Progenitor cell of endocrine pancreas (in vitro differentiated cells): ENCODE measurements around the gene EPHA4. TPM values are rescaled to one million over a fixed set of nuclear protein-coding genes. Genes with fewer than 3 reads are reported as not detected.

Experiments used
- DNase-seq: peaks from one replicate; pipeline ENCODE4 v3.0.0; 2021; ENCODE audit warnings: low spot score; ENCODE audit not compliant: unreplicated experiment
- H3K27ac Mint-ChIP-seq: 2 replicates; pipeline ENCODE4 v1.8.0; 2021; ENCODE audit warnings: mild to moderate bottlenecking, moderate library complexity, mixed read lengths
- H3K27me3 Mint-ChIP-seq: 2 replicates; pipeline ENCODE4 v1.8.0; 2021; ENCODE audit warnings: mixed read lengths
- H3K36me3 Mint-ChIP-seq: 2 replicates; pipeline ENCODE4 v1.8.0; 2022; ENCODE audit warnings: mixed read lengths; ENCODE audit not compliant: insufficient read depth
- H3K4me1 Mint-ChIP-seq: 2 replicates; pipeline ENCODE4 v1.8.0; 2021; ENCODE audit warnings: low read depth, mixed read lengths
- H3K4me3 Mint-ChIP-seq: 2 replicates; pipeline ENCODE4 v1.8.0; 2021; ENCODE audit warnings: low read depth, mild to moderate bottlenecking, moderate library complexity, mixed read lengths
- H3K9me3 Mint-ChIP-seq: 2 replicates; pipeline ENCODE4 v1.8.0; 2021; ENCODE audit warnings: low read depth, mixed read lengths
- total RNA-seq: library from RNA; stranded (reverse); gene quantifications from 2 replicates; pipeline ENCODE4 v1.2.1, GENCODE V29; 2021
- TF ChIP-seq, protein P1 (sequence below): fragments of 200-600 bp; sonication (generic); IDR thresholded peaks from one replicate; pipeline ENCODE4 v1.5.0; 2021; ENCODE audit warnings: antibody characterized with exemption, mild to moderate bottlenecking; ENCODE audit not compliant: unreplicated experiment

EPHA4 gene
- total RNA-seq, 1 donor from 2014 or later, result 41.4 TPM

GRCh38 chr2:221423210-221423804 is 148.8 kb downstream of the EPHA4 start:
- TF ChIP-seq, protein P1, sequence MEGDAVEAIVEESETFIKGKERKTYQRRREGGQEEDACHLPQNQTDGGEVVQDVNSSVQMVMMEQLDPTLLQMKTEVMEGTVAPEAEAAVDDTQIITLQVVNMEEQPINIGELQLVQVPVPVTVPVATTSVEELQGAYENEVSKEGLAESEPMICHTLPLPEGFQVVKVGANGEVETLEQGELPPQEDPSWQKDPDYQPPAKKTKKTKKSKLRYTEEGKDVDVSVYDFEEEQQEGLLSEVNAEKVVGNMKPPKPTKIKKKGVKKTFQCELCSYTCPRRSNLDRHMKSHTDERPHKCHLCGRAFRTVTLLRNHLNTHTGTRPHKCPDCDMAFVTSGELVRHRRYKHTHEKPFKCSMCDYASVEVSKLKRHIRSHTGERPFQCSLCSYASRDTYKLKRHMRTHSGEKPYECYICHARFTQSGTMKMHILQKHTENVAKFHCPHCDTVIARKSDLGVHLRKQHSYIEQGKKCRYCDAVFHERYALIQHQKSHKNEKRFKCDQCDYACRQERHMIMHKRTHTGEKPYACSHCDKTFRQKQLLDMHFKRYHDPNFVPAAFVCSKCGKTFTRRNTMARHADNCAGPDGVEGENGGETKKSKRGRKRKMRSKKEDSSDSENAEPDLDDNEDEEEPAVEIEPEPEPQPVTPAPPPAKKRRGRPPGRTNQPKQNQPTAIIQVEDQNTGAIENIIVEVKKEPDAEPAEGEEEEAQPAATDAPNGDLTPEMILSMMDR, result no peak
- Mint-ChIP-seq H3K4me1 (peaks cover 3% of the 10 kb centered on the region), H3K4me3 (no peak overlapping the region), H3K27ac (no peak overlapping the region), H3K36me3 (peaks cover 35% of the 10 kb centered on the region), H3K9me3 (peaks cover 3% of the 10 kb centered on the region), H3K27me3 (no peaks in the 10 kb centered on the region)
- DNase-seq, result no peak

GRCh38 chr2:221422516-221423209 is 149.4 kb downstream of the EPHA4 start:
- no peak overlapping the region for H3K4me3 Mint-ChIP-seq
- peaks cover 3% of the 10 kb centered on the region for H3K9me3 Mint-ChIP-seq
- H3K27ac Mint-ChIP-seq, result no peak overlapping the region
- TF ChIP-seq, protein P1, result no peak
- H3K27me3 Mint-ChIP-seq, result no peaks in the 10 kb centered on the region
- H3K36me3 Mint-ChIP-seq, result peaks cover 35% of the 10 kb centered on the region
- H3K4me1 Mint-ChIP-seq, result peaks cover 3% of the 10 kb centered on the region
- no peak for DNase-seq

DNA sequence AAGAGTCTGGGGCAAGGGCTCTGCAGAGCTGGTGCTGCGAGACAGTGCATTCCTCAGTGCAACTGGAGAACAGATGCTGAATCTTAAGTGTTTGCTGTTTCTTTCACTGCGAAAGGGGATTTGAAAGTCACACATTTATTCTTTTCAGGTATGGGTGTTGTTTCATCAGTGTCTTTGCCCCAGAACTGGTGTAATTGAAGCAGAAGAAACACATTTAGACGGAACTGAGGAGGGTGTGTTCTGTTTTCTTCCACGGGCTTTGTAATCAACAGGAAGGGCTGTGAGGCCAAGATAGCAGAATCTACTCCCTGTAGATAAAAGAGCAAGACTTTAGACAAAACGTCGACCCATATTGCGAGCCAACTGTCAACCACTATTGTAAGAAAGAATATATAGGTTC is 151.9 kb downstream of the EPHA4 start:
- no peak overlapping the region for H3K4me3 Mint-ChIP-seq
- DNase-seq, result no peak
- H3K36me3 Mint-ChIP-seq, result peaks cover 32% of the 10 kb centered on the region

DNA sequence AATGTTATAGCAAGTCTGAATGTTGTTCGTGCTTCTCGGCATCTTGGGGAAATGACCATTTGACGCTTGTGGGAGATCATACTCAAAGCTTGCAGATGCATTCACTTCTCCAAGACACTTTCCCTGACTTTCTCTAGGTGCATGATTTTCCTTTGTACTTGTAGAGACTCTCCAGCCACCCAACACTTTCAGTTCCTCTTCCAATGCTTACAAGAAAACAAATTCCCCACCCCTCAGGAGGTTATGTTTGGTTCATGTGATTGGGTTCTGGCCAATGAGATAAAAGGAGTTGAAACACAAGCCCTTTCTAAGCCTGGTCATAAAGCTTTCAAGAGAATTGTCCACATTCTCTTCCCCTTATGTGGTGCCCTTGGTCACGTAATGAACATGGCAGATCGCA is 156.3 kb downstream of the EPHA4 start:
- no peaks in the 10 kb centered on the region for H3K27me3 Mint-ChIP-seq
- peaks cover 3% of the 10 kb centered on the region for H3K9me3 Mint-ChIP-seq
- H3K4me3 Mint-ChIP-seq, result no peak overlapping the region
- DNase-seq, result no peak
- TF ChIP-seq, protein P1, result no peak
- peaks cover 16% of the 10 kb centered on the region for H3K36me3 Mint-ChIP-seq
- no peak overlapping the region for H3K27ac Mint-ChIP-seq
- H3K4me1 Mint-ChIP-seq, result peaks cover 3% of the 10 kb centered on the region

More for the DNA sequence above, 151.9 kb downstream of the EPHA4 start:
- no peaks in the 10 kb centered on the region for H3K27me3 Mint-ChIP-seq
- no peak overlapping the region for H3K27ac Mint-ChIP-seq
- peaks cover 3% of the 10 kb centered on the region for H3K9me3 Mint-ChIP-seq
- TF ChIP-seq, protein P1, result no peak
- peaks cover 3% of the 10 kb centered on the region for H3K4me1 Mint-ChIP-seq

GRCh38 chr2:221412978-221413377 is 159.1 kb downstream of the EPHA4 start:
- no peak for DNase-seq
- Mint-ChIP-seq H3K4me3 (no peak overlapping the region), H3K27me3 (peaks cover 4% of the 10 kb centered on the region), H3K27ac (no peak overlapping the region), H3K36me3 (peaks cover 6% of the 10 kb centered on the region), H3K9me3 (no peaks in the 10 kb centered on the region), H3K4me1 (no peaks in the 10 kb centered on the region)
- TF ChIP-seq, protein P1, result no peak
